Endodermal cell (in vitro differentiated cells): Measurements from ENCODE around the gene GDAP1L1. TPM values are rescaled to one million over a fixed set of nuclear protein-coding genes. Genes with fewer than 3 reads are reported as not detected.
A peak's percentile ranks its signal among the peaks of the same experiment; 100 is the strongest.

ENCODE experiments used
- DNase-seq: peaks from one replicate; pipeline ENCODE4 v3.0.0-alpha.2; 2017
- H3K27ac ChIP-seq: 2 replicates; pipeline ENCODE4 v1.5.1; 2013; ENCODE audit warnings: mild to moderate bottlenecking, low read depth, low read length, moderate library complexity
- H3K27me3 ChIP-seq: 2 replicates; pipeline ENCODE4 v1.6.1; 2013; ENCODE audit warnings: mild to moderate bottlenecking, low read length, moderate library complexity; ENCODE audit not compliant: insufficient read depth, control insufficient read depth, poor library complexity, severe bottlenecking
- H3K36me3 ChIP-seq: 2 replicates; pipeline ENCODE4 v1.7.0; 2013; ENCODE audit warnings: mild to moderate bottlenecking, low read length, moderate library complexity; ENCODE audit not compliant: control insufficient read depth, insufficient read depth
- H3K4me1 ChIP-seq: one replicate; pipeline ENCODE4 v1.7.0; 2013; ENCODE audit warnings: low read length; ENCODE audit not compliant: control insufficient read depth, insufficient read depth
- H3K4me3 ChIP-seq: 2 replicates; pipeline ENCODE4 v1.5.1; 2013; ENCODE audit warnings: mild to moderate bottlenecking, low read length, moderate library complexity
- H3K9ac ChIP-seq: 2 replicates; pipeline ENCODE4 v1.6.1; 2013; ENCODE audit warnings: mild to moderate bottlenecking, low read length, moderate library complexity; ENCODE audit not compliant: poor library complexity, severe bottlenecking; ENCODE audit errors: extremely low read depth
- H3K9me3 ChIP-seq: 2 replicates; pipeline ENCODE4 v1.6.1; 2013; ENCODE audit warnings: mild to moderate bottlenecking, low read length, moderate library complexity; ENCODE audit not compliant: control insufficient read depth
- H3K27ac Mint-ChIP-seq: 2 replicates; pipeline ENCODE4 v1.8.0; 2020; ENCODE audit warnings: mixed read lengths
- H3K27me3 Mint-ChIP-seq: 2 replicates; pipeline ENCODE4 v1.8.0; 2021; ENCODE audit warnings: mild to moderate bottlenecking, mixed read lengths; ENCODE audit not compliant: insufficient read depth
- H3K36me3 Mint-ChIP-seq: 2 replicates; pipeline ENCODE4 v1.8.0; 2020; ENCODE audit warnings: low read depth, mixed read lengths
- H3K4me1 Mint-ChIP-seq: 2 replicates; pipeline ENCODE4 v1.8.0; 2020; ENCODE audit warnings: mixed read lengths
- H3K4me3 Mint-ChIP-seq: 2 replicates; pipeline ENCODE4 v1.8.0; 2020; ENCODE audit warnings: mild to moderate bottlenecking, moderate library complexity, mixed read lengths
- H3K9me3 Mint-ChIP-seq: 2 replicates; pipeline ENCODE4 v1.8.0; 2020; ENCODE audit warnings: mild to moderate bottlenecking, mixed read lengths
- WGBS, 2 experiments: methylation state at CpG; one replicate each; pipeline versions ENCODE4 v1.1.5 to v1.1.7; 2013; ENCODE audit warnings: missing lambda C conversion rate in 2 of 2, mixed read lengths in 1 of 2; ENCODE audit not compliant: insufficient coverage in 1 of 2, insufficient read length in 1 of 2; 5-methylcytosine and 5-hydroxymethylcytosine counted together
- total RNA-seq, 2 donors: library from RNA; stranded (reverse); fragmentation: NEBNext Ultra II Directional in 1 of 2; extraction: Animal tissue kit (Norgen Biotek cat#: 25700) in 1 of 2; gene quantifications; 2 replicates in 1 of 2; 3 replicates in 1 of 2; pipeline ENCODE4 v1.2.1, GENCODE V29; 2021
- TF ChIP-seq, protein P1 (sequence below): fragments of 200-600 bp; sonication (generic); conservative IDR thresholded peaks from 2 replicates; pipeline ENCODE4 v1.5.0; 2021; ENCODE audit warnings: antibody characterized with exemption, mild to moderate bottlenecking

Gene GDAP1L1
- total RNA-seq, 2 donors from 2014 or later, result 1.9 TPM; not detected in 1

DNA sequence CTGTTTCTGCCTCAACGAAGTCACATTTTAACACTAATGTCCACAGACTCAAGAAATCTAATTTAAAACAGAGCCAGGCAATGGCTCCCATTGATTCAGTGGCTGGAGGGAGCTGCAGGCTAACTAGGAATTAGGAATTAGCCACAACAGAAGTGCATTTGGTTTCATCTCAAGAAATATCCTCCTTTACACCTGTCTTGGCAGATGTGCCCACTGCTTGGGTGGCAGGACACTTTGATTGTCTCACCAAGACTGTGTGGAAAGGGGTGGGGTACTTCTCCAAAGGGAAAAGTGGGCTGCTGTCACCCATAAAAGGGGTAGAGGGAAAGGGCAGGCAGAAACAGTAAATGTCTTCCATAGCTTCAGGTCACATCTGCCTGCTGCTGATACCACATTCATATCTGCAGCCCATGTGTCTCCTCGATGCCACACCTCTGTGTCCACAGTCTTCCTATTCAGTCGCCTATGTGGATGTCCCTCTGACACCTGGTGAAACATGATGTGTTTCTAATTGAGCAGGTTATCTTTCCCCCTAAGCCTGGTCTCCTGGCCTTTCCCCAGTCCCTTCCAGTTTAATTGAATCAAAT, 25.6 kb upstream of the GDAP1L1 start:
- TF ChIP-seq, protein P1, sequence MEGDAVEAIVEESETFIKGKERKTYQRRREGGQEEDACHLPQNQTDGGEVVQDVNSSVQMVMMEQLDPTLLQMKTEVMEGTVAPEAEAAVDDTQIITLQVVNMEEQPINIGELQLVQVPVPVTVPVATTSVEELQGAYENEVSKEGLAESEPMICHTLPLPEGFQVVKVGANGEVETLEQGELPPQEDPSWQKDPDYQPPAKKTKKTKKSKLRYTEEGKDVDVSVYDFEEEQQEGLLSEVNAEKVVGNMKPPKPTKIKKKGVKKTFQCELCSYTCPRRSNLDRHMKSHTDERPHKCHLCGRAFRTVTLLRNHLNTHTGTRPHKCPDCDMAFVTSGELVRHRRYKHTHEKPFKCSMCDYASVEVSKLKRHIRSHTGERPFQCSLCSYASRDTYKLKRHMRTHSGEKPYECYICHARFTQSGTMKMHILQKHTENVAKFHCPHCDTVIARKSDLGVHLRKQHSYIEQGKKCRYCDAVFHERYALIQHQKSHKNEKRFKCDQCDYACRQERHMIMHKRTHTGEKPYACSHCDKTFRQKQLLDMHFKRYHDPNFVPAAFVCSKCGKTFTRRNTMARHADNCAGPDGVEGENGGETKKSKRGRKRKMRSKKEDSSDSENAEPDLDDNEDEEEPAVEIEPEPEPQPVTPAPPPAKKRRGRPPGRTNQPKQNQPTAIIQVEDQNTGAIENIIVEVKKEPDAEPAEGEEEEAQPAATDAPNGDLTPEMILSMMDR, result no peak
- H3K27me3 ChIP-seq, result no peaks in the 10 kb centered on the region
- no peaks in the 10 kb centered on the region for H3K9me3 Mint-ChIP-seq
- no peaks in the 10 kb centered on the region for H3K36me3 Mint-ChIP-seq
- DNase-seq, result no peak
- no peaks in the 10 kb centered on the region for H3K36me3 ChIP-seq
- H3K4me1 ChIP-seq, result peaks cover 9% of the 10 kb centered on the region
- no peak overlapping the region for H3K27ac Mint-ChIP-seq
- H3K4me1 Mint-ChIP-seq, result peaks cover 16% of the 10 kb centered on the region
- H3K4me3 ChIP-seq, result no peak overlapping the region
- H3K27me3 Mint-ChIP-seq, result no peaks in the 10 kb centered on the region
- 87 to 91% methylated on average over 2 to 3 of the region's 3 CpGs for WGBS, 2 experiments
- no peak overlapping the region for H3K4me3 Mint-ChIP-seq
- no peaks in the 10 kb centered on the region for H3K9me3 ChIP-seq
- H3K9ac ChIP-seq, result no peak overlapping the region
- H3K27ac ChIP-seq, result no peak overlapping the region

DNA sequence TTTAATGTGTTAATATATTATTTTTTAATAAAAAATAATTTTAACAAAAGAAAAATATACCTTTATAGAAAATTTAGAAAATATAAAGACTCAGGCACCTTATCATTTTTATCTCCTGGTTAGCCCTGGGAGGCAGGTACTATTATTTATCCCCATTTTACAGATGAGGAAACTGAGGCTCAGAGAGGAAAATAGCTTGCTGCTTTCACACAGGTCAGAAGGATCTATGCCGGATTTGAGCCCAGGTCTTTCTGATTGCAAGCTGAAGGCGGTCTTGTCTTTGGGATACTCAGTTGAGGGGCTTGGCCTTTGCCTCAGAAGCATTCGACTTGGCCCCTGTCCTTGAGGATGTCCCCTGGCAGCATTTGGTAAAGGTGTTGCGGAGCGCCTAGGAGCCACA, 25.1 kb upstream of the GDAP1L1 start:
- no peak overlapping the region for H3K4me3 Mint-ChIP-seq
- Histone ChIP-seq H3K4me3 (no peak overlapping the region), H3K9ac (no peak overlapping the region), H3K4me1 (peaks cover 9% of the 10 kb centered on the region), H3K36me3 (no peaks in the 10 kb centered on the region), H3K9me3 (no peaks in the 10 kb centered on the region), H3K27me3 (no peaks in the 10 kb centered on the region), H3K27ac (no peak overlapping the region)
- H3K27me3 Mint-ChIP-seq, result no peaks in the 10 kb centered on the region
- no peak overlapping the region for H3K27ac Mint-ChIP-seq
- peaks cover 16% of the 10 kb centered on the region for H3K4me1 Mint-ChIP-seq
- H3K36me3 Mint-ChIP-seq, result no peaks in the 10 kb centered on the region
- 93 to 98% methylated on average over 5 of the region's 5 CpGs for WGBS, 2 experiments
- H3K9me3 Mint-ChIP-seq, result no peaks in the 10 kb centered on the region
- no peak for DNase-seq
- TF ChIP-seq, protein P1, result no peak

DNA sequence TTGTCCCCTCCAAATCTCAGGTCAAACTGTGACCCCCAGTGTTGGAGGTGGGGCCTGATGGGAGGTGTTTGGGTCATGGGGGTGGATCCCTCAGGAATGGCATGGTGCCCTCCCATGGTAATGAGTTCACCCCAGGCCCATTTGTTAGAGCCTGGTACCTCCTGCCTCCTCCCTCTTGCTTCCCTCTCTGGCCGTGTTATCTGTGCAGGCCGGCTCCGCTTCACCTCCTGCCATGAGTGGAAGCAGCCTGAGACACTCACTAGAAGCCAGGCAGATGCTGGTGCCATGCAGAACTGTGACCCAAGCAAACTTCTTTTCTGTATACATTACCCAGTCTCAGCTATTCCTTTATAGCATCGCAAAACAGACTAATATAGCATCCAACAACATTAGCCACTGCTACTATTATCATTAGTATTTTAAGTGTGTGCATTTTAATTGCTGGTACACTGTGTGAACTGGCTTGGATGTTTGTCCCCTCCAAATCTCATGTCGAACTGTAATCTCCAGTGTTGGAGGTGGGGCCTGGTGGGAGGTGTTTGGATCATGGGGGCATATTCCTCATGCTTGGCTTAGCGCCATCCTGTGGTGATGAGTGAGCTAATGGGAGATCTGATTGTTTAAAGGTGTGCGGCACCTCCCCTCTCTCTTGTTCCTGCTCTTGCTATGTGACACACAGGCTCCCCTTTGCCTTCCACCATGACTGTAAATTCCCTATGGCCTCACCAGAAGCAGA, 24.3 kb upstream of the GDAP1L1 start:
- 74 to 75% methylated on average over 4 to 7 of the region's 7 CpGs for WGBS, 2 experiments
- Mint-ChIP-seq H3K27me3 (no peaks in the 10 kb centered on the region), H3K9me3 (no peaks in the 10 kb centered on the region), H3K27ac (peak overlapping the region; percentile 50), H3K36me3 (no peaks in the 10 kb centered on the region), H3K4me3 (no peak overlapping the region), H3K4me1 (peaks cover 13% of the 10 kb centered on the region)
- no peak overlapping the region for H3K27ac ChIP-seq
- TF ChIP-seq, protein P1, result peak; percentile 74
- DNase-seq, result peak; percentile 85
- H3K9ac ChIP-seq, result no peak overlapping the region
- no peak overlapping the region for H3K4me3 ChIP-seq
- H3K9me3 ChIP-seq, result no peaks in the 10 kb centered on the region
- no peaks in the 10 kb centered on the region for H3K27me3 ChIP-seq
- no peaks in the 10 kb centered on the region for H3K36me3 ChIP-seq
- peaks cover 9% of the 10 kb centered on the region for H3K4me1 ChIP-seq
